Heart right ventricle (tissue), 16 donors: ENCODE measurements around the gene C11orf52. TPM values are rescaled to one million over a fixed set of nuclear protein-coding genes. Genes with fewer than 3 reads are reported as not detected.
A peak's percentile ranks its signal among the peaks of the same experiment; 100 is the strongest.

Experiments
- ATAC-seq, 8 donors: fragments of 200-7000 bp; cut with Tn5 transposase; one replicate each; pipeline ENCODE4 v1.9.1; 2020; ENCODE audit warnings: mild to moderate bottlenecking in 8 of 8, moderate library complexity in 8 of 8, moderate number of reproducible peaks in 1 of 8
- DNase-seq, 2 donors: peaks; one replicate each; pipeline ENCODE4 v3.0.0-alpha.2; 2020
- H3K27ac ChIP-seq, 10 donors: fragments of 200-600 bp; sonication (generic) in 2 of 10; one replicate each; pipeline versions ENCODE4 v1.5.0 to v1.8.0; 2020 to 2022; ENCODE audit warnings: mild to moderate bottlenecking in 3 of 10
- H3K27me3 ChIP-seq, 7 donors: fragments of 200-600 bp; one replicate each; pipeline ENCODE4 v1.8.0; 2021 to 2022; ENCODE audit warnings: mild to moderate bottlenecking in 2 of 7
- H3K36me3 ChIP-seq, 9 donors: fragments of 200-600 bp; sonication (generic) in 1 of 9; one replicate each; pipeline versions ENCODE4 v1.5.0 to v1.8.0; 2020 to 2022; ENCODE audit warnings: mild to moderate bottlenecking in 2 of 9
- H3K4me1 ChIP-seq, 9 donors: fragments of 200-600 bp; sonication (generic) in 1 of 9; one replicate each; pipeline versions ENCODE4 v1.5.0 to v1.8.0; 2020 to 2022; ENCODE audit warnings: mild to moderate bottlenecking in 4 of 9
- H3K4me3 ChIP-seq, 10 donors: fragments of 200-600 bp; sonication (generic) in 2 of 10; one replicate each; pipeline versions ENCODE4 v1.5.0 to v1.8.0; 2020 to 2022; ENCODE audit warnings: mild to moderate bottlenecking in 7 of 10, moderate library complexity in 2 of 10
- H3K9me3 ChIP-seq, 11 donors: fragments of 200-600 bp in 10 of 11; sonication (generic) in 2 of 11; one replicate each; pipeline versions ENCODE4 v1.5.0 to v1.8.0; 2013 to 2022; ENCODE audit warnings: mild to moderate bottlenecking in 2 of 11, control low read depth in 1 of 11, moderate library complexity in 1 of 11
- WGBS, 2 donors: extraction: QIAGEN DNeasy Blood & Tissue Kit; methylation state at CpG; one replicate each; pipeline ENCODE4 v1.1.7; 2013; ENCODE audit warnings: inconsistent platforms in 1 of 2; 5-methylcytosine and 5-hydroxymethylcytosine counted together
- intact Hi-C, 10 donors: fragments of 100-400 bp; cut with DNase I; formaldehyde crosslinking; loops; one replicate each; pipeline versions ENCODE4 v1.11.1 to v1.14.2; 2022
- polyA plus RNA-seq, 2 donors: library from polyadenylated mRNA; stranded (reverse); fragments of 200-250 nt; gene quantifications; one replicate each; pipeline ENCODE4 v1.2.3, GENCODE V29; 2013
- total RNA-seq, 10 donors: library from RNA; stranded (reverse); fragmentation: NEBNext Ultra II Directional in 3 of 10; extraction: Animal tissue kit (Norgen Biotek cat#: 25700) in 3 of 10; gene quantifications; one replicate each; pipeline versions ENCODE4 v1.2.1 to v1.2.4, GENCODE V29; 2021 to 2023
- TF ChIP-seq, protein P1 (sequence below), 9 donors: fragments of 200-600 bp; sonication (generic) in 2 of 9; IDR thresholded peaks; one replicate each; pipeline versions ENCODE4 v1.5.0 to v1.8.0; 2021 to 2022; ENCODE audit warnings: antibody characterized with exemption in 9 of 9, mild to moderate bottlenecking in 5 of 9, moderate library complexity in 1 of 9
- donor health status: Arrhythmogenic right ventricular cardiomyopathy.
- donor health status: ischemic (EF 13 %, LVEDD 7.1; RV severe dilation, severe dysfunction).
- donor health status: healthy with polysubstance abuse.
- donor health status: DM: no; HTN: yes; CAD: no.
- donor health status: DM: no; HTN: no; CAD: no.
- donor health status: ischemic (EF 25% LVEDD 6.9; RV normal size, moderate dysfunction).
- donor health status: ischemic (EF 25% LVEDD 5.7; RV mildly dilated, moderate dysfunction).
- donor health status: healthy.
- donor health status: DM: yes; HTN: yes; CAD: no.
- donor health status: Ischemic cardiomyopathy.
- donor health status: ischemic (EF 35%, LVEDD 5.7; RV mildly dilated, moderate dysfunction).
- donor health status: nonischemic (EF 11% LVEDD 7.7; RV severe dilation, severe dysfunction).
- donor health status: DM: yes; HTN: yes; CAD: no.
- donor health status: PGD.
- donor health status: ischemic (EF 29% LVEDD 5.4; RV normal size, mild dysfunction).
- donor health status: nonischemic (EF 23%, LVEDD 6.1; RV moderate dilation, normal function).

The C11orf52 gene
- total and polyA plus RNA-seq, 12 donors, result 0.48 to 4.1 (median 2.1) TPM

GRCh38 chr11:111920908-111921307, 2.2 kb downstream of the C11orf52 start:
- Histone ChIP-seq H3K4me3 (no peak overlapping the region), H3K36me3 (no peaks in the 10 kb centered on the region), H3K4me1 (peaks cover 5 to 50% (median 35%) of the 10 kb centered on the region in 9 donors), H3K27ac (peak overlapping the region in 6 of 10 donors; percentile 13 to 92 (median 38)), H3K27me3 (no peaks in the 10 kb centered on the region), H3K9me3 (no peaks in the 10 kb centered on the region)
- WGBS, 2 donors, result 50 to 71% methylated on average over 2 of the region's 2 CpGs
- DNase-seq (no peak), ATAC-seq (peak in 1 of 8 donors; percentile 20)
- TF ChIP-seq, protein P1, sequence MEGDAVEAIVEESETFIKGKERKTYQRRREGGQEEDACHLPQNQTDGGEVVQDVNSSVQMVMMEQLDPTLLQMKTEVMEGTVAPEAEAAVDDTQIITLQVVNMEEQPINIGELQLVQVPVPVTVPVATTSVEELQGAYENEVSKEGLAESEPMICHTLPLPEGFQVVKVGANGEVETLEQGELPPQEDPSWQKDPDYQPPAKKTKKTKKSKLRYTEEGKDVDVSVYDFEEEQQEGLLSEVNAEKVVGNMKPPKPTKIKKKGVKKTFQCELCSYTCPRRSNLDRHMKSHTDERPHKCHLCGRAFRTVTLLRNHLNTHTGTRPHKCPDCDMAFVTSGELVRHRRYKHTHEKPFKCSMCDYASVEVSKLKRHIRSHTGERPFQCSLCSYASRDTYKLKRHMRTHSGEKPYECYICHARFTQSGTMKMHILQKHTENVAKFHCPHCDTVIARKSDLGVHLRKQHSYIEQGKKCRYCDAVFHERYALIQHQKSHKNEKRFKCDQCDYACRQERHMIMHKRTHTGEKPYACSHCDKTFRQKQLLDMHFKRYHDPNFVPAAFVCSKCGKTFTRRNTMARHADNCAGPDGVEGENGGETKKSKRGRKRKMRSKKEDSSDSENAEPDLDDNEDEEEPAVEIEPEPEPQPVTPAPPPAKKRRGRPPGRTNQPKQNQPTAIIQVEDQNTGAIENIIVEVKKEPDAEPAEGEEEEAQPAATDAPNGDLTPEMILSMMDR (IDR thresholded peaks at IDR 0.05), result no peak
- intact Hi-C loops, result loop anchor here in 4 of 10 donors (5.0 to 10.0 kb wide), 3 partner anchors 44 to 164 kb away; partner anchors contain the start of genes CFAP68 (in 3 of the 4), FDXACB1 (in 3 of the 4), ALG9 (in 2 of the 4) and SDHD (in 1 of the 4)

- DNase-seq, result no peak
- H3K4me3 ChIP-seq, result no peak overlapping the region
- no peaks in the 10 kb centered on the region for H3K36me3 ChIP-seq
- H3K27me3 ChIP-seq, result no peaks in the 10 kb centered on the region
- no peaks in the 10 kb centered on the region for H3K9me3 ChIP-seq
- intact Hi-C loops, result loop anchor here in 4 of 10 donors (5.0 to 10.0 kb wide), 3 partner anchors 44 to 163 kb away; partner anchors contain the start of genes CFAP68 (in 3 of the 4), FDXACB1 (in 3 of the 4), ALG9 (in 2 of the 4) and SDHD (in 1 of the 4)
- H3K4me1 ChIP-seq, result peaks cover 5 to 58% (median 42%) of the 10 kb centered on the region in 9 donors
- TF ChIP-seq, protein P1 (IDR thresholded peaks at IDR 0.05), result no peak
- peak overlapping the region in 7 of 10 donors; percentile 85 to 95 (median 94) for H3K27ac ChIP-seq
- no peak for ATAC-seq
- 88 to 89% methylated on average over 7 of the region's 7 CpGs for WGBS, 2 donors
Observed at GRCh38 chr11:111921541-111922230, 3.0 kb downstream of the C11orf52 start.

- H3K4me1 ChIP-seq, result peaks cover 5 to 65% (median 49%) of the 10 kb centered on the region in 9 donors
- 5 to 11% methylated on average over 2 of the region's 2 CpGs for WGBS, 2 donors
- TF ChIP-seq, protein P1 (IDR thresholded peaks at IDR 0.05), result no peak
- H3K9me3 ChIP-seq, result no peaks in the 10 kb centered on the region
- intact Hi-C loops, result loop anchor here in 4 of 10 donors (5.0 to 10.0 kb wide), 3 partner anchors 46 to 162 kb away; partner anchors contain the start of genes CFAP68 (in 3 of the 4), FDXACB1 (in 3 of the 4), ALG9 (in 2 of the 4) and SDHD (in 1 of the 4)
- peak overlapping the region; percentile 70 to 95 (median 91) for H3K27ac ChIP-seq
- peak overlapping the region in 5 of 10 donors; percentile 24 to 43 (median 31) for H3K4me3 ChIP-seq
- DNase-seq (peak in 1 of 2 donors; percentile 84), ATAC-seq (peak in 3 of 8 donors; percentile 29 to 40 (median 37))
- no peaks in the 10 kb centered on the region for H3K27me3 ChIP-seq
- no peaks in the 10 kb centered on the region for H3K36me3 ChIP-seq
Observed at GRCh38 chr11:111922803-111923202, 4.1 kb downstream of the C11orf52 start.

DNA sequence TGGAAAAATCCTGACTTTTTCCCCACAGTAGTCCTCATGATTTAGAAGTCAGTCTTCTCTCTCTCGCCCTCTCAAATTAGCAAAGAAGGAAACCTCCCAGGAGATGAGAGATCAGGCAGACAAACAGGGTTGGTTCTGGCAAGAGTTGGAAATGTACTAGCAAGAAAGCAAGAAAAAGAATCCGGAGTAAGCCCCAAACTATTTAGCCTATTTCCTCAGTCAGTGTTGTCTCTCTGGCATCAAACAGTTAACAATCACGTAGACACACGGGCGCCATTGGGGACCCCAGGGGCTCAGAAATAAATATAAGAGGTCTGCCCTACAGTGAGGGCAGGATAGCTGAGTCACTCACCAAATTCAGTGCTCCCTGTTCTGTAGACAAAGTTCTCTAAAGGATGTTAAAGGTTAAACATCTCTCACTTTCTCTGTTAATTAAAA, 4.7 kb downstream of the C11orf52 start:
- TF ChIP-seq, protein P1 (IDR thresholded peaks at IDR 0.05), result no peak
- ATAC-seq (peak in 1 of 8 donors; percentile 6), DNase-seq (no peak)
- Histone ChIP-seq H3K36me3 (no peaks in the 10 kb centered on the region), H3K4me3 (peak overlapping the region in 5 of 10 donors; percentile 24 to 43 (median 31)), H3K27ac (peak overlapping the region; percentile 70 to 95 (median 91)), H3K9me3 (no peaks in the 10 kb centered on the region), H3K27me3 (no peaks in the 10 kb centered on the region), H3K4me1 (peaks cover 5 to 64% (median 47%) of the 10 kb centered on the region in 9 donors)
- intact Hi-C loops, result loop anchor here in 4 of 10 donors (5.0 to 10.0 kb wide), 3 partner anchors 46 to 161 kb away; partner anchors contain the start of genes CFAP68 (in 3 of the 4), FDXACB1 (in 3 of the 4), ALG9 (in 2 of the 4) and SDHD (in 1 of the 4)
- 7 to 13% methylated on average over 5 of the region's 5 CpGs for WGBS, 2 donors
